WTC11 (cell line): Measurements from ENCODE around the gene KLHDC4.

ENCODE experiments used
- CBFB ChIP-seq: sonication (generic); formaldehyde crosslinking; IDR thresholded peaks from 2 replicates; pipeline ENCODE4 v1.8.1; 2022; ENCODE audit warnings: mild to moderate bottlenecking, low read depth, missing genetic modification reagents
- ESRRA ChIP-seq: sonication (generic); formaldehyde crosslinking; IDR thresholded peaks from 2 replicates; pipeline ENCODE4 v1.8.1; 2022; ENCODE audit warnings: mild to moderate bottlenecking, missing genetic modification reagents, borderline replicate concordance
- IRF2 ChIP-seq: sonication (generic); formaldehyde crosslinking; IDR thresholded peaks from 2 replicates; pipeline ENCODE4 v1.8.0; 2022; ENCODE audit warnings: low read depth, missing genetic modification reagents, borderline replicate concordance
- MYBL2 ChIP-seq: sonication (generic); formaldehyde crosslinking; IDR thresholded peaks from 2 replicates; pipeline ENCODE4 v1.8.1; 2023; ENCODE audit warnings: mild to moderate bottlenecking, moderate library complexity, missing genetic modification reagents
- TEAD4 ChIP-seq: sonication (generic); formaldehyde crosslinking; IDR thresholded peaks from 2 replicates; pipeline ENCODE4 v1.8.0; 2022; ENCODE audit warnings: mild to moderate bottlenecking, missing genetic modification reagents
- ZNF232 ChIP-seq: sonication (generic); formaldehyde crosslinking; IDR thresholded peaks from 2 replicates; pipeline ENCODE4 v1.8.0; 2022; ENCODE audit warnings: mild to moderate bottlenecking, missing genetic modification reagents
- ZNF423 ChIP-seq: fragments of 250-450 bp; sonication (Bioruptor Pico); IDR thresholded peaks from 2 replicates; pipeline ENCODE4 v2.1.2; 2022; ENCODE audit warnings: mild to moderate bottlenecking, moderate library complexity
- TF ChIP-seq, protein P1 (sequence below): fragments of 200-600 bp; IDR thresholded peaks from 2 replicates; pipeline ENCODE4 v1.8.0; 2022; ENCODE audit warnings: antibody characterized with exemption
- TF ChIP-seq, protein P2 (sequence below): sonication (generic); formaldehyde crosslinking; IDR thresholded peaks from 2 replicates; pipeline ENCODE4 v1.8.0; 2022; ENCODE audit warnings: mild to moderate bottlenecking, missing genetic modification reagents
- TF ChIP-seq, protein P3 (sequence below): sonication (generic); formaldehyde crosslinking; conservative IDR thresholded peaks from 2 replicates; pipeline ENCODE4 v1.8.1; 2022; ENCODE audit warnings: mild to moderate bottlenecking, missing genetic modification reagents
- TF ChIP-seq, protein P4 (sequence below): sonication (generic); formaldehyde crosslinking; IDR thresholded peaks from 2 replicates; pipeline ENCODE4 v1.8.1; 2023; ENCODE audit warnings: mild to moderate bottlenecking, missing genetic modification reagents, moderate library complexity
- TF ChIP-seq, protein P5 (sequence below): fragments of 250-450 bp; sonication (Bioruptor Pico); IDR thresholded peaks from 2 replicates; pipeline ENCODE4 v2.1.2; 2022; ENCODE audit warnings: mild to moderate bottlenecking, moderate library complexity
- TF ChIP-seq, protein P6 (sequence below): sonication (generic); formaldehyde crosslinking; IDR thresholded peaks from 2 replicates; pipeline ENCODE4 v1.8.0; 2023; ENCODE audit warnings: missing genetic modification reagents, mild to moderate bottlenecking, borderline replicate concordance

DNA sequence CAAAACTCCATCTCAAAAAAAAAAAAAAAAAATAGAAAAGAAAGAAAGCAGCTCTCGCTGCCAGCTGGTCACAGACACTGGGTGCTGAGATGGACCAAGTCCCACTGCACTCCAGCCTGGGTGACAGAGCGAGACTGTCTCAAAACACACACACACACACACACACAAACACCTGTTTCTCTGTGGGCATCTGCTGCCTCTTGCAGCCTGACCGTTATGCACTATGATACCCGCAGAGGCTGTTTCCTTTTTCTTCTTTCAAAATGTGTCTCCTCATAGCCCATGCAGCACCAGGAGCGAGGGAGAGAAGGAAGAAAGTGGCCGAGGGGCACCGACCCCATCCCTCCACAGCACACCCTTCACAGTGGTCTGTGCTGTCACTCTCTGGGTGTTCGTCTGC is 36.9 kb upstream of the KLHDC4 start:
- TF ChIP-seq ZNF423 (CRISPR knock-in tag), result no peak
- TF ChIP-seq, protein P1, sequence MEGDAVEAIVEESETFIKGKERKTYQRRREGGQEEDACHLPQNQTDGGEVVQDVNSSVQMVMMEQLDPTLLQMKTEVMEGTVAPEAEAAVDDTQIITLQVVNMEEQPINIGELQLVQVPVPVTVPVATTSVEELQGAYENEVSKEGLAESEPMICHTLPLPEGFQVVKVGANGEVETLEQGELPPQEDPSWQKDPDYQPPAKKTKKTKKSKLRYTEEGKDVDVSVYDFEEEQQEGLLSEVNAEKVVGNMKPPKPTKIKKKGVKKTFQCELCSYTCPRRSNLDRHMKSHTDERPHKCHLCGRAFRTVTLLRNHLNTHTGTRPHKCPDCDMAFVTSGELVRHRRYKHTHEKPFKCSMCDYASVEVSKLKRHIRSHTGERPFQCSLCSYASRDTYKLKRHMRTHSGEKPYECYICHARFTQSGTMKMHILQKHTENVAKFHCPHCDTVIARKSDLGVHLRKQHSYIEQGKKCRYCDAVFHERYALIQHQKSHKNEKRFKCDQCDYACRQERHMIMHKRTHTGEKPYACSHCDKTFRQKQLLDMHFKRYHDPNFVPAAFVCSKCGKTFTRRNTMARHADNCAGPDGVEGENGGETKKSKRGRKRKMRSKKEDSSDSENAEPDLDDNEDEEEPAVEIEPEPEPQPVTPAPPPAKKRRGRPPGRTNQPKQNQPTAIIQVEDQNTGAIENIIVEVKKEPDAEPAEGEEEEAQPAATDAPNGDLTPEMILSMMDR, result no peak
- no peak for TF ChIP-seq ESRRA (CRISPR knock-in tag)
- no peak for TF ChIP-seq TEAD4 (CRISPR knock-in tag)
- no peak for TF ChIP-seq CBFB (CRISPR knock-in tag)
- TF ChIP-seq, protein P2, sequence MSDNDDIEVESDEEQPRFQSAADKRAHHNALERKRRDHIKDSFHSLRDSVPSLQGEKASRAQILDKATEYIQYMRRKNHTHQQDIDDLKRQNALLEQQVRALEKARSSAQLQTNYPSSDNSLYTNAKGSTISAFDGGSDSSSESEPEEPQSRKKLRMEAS (CRISPR knock-in tag), result no peak
- TF ChIP-seq, protein P3, sequence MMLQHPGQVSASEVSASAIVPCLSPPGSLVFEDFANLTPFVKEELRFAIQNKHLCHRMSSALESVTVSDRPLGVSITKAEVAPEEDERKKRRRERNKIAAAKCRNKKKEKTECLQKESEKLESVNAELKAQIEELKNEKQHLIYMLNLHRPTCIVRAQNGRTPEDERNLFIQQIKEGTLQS, result no peak
- TF ChIP-seq, protein P4, sequence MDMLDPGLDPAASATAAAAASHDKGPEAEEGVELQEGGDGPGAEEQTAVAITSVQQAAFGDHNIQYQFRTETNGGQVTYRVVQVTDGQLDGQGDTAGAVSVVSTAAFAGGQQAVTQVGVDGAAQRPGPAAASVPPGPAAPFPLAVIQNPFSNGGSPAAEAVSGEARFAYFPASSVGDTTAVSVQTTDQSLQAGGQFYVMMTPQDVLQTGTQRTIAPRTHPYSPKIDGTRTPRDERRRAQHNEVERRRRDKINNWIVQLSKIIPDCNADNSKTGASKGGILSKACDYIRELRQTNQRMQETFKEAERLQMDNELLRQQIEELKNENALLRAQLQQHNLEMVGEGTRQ (CRISPR knock-in tag), result no peak
- TF ChIP-seq, protein P5, sequence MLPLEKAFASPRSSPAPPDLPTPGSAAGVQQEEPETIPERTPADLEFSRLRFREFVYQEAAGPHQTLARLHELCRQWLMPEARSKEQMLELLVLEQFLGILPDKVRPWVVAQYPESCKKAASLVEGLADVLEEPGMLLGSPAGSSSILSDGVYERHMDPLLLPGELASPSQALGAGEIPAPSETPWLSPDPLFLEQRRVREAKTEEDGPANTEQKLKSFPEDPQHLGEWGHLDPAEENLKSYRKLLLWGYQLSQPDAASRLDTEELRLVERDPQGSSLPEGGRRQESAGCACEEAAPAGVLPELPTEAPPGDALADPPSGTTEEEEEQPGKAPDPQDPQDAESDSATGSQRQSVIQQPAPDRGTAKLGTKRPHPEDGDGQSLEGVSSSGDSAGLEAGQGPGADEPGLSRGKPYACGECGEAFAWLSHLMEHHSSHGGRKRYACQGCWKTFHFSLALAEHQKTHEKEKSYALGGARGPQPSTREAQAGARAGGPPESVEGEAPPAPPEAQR (CRISPR knock-in tag), result no peak
- TF ChIP-seq, protein P6, sequence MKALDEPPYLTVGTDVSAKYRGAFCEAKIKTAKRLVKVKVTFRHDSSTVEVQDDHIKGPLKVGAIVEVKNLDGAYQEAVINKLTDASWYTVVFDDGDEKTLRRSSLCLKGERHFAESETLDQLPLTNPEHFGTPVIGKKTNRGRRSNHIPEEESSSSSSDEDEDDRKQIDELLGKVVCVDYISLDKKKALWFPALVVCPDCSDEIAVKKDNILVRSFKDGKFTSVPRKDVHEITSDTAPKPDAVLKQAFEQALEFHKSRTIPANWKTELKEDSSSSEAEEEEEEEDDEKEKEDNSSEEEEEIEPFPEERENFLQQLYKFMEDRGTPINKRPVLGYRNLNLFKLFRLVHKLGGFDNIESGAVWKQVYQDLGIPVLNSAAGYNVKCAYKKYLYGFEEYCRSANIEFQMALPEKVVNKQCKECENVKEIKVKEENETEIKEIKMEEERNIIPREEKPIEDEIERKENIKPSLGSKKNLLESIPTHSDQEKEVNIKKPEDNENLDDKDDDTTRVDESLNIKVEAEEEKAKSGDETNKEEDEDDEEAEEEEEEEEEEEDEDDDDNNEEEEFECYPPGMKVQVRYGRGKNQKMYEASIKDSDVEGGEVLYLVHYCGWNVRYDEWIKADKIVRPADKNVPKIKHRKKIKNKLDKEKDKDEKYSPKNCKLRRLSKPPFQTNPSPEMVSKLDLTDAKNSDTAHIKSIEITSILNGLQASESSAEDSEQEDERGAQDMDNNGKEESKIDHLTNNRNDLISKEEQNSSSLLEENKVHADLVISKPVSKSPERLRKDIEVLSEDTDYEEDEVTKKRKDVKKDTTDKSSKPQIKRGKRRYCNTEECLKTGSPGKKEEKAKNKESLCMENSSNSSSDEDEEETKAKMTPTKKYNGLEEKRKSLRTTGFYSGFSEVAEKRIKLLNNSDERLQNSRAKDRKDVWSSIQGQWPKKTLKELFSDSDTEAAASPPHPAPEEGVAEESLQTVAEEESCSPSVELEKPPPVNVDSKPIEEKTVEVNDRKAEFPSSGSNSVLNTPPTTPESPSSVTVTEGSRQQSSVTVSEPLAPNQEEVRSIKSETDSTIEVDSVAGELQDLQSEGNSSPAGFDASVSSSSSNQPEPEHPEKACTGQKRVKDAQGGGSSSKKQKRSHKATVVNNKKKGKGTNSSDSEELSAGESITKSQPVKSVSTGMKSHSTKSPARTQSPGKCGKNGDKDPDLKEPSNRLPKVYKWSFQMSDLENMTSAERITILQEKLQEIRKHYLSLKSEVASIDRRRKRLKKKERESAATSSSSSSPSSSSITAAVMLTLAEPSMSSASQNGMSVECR (CRISPR knock-in tag), result no peak
- no peak for TF ChIP-seq MYBL2 (CRISPR knock-in tag)
- no peak for TF ChIP-seq ZNF232 (CRISPR knock-in tag)
- no peak for TF ChIP-seq IRF2
